GM19438 (cell line): Measurements from ENCODE around the gene SRRM4.
"Not testable (repeated sequence)": the region's sequence is repeated elsewhere in the genome, so short reads cannot be mapped to it uniquely, and the experiment has no call there.

ENCODE experiments used
- ATAC-seq: cut with Tn5 transposase; IDR thresholded peaks from one replicate; pipeline ENCODE4 v1.9.1; 2021; ENCODE audit warnings: low read depth; ENCODE audit not compliant: unreplicated experiment

SRRM4 gene

GRCh38 chr12:118981285-118982211, at the start of gene SRRM4:
Gene SRRM4 (plus strand): TSS chr12:118981541. CDS start chr12:118981883, 342 bp downstream.
- ATAC-seq, result no peak

GRCh38 chr12:118946256-118946655, 35.1 kb upstream of the SRRM4 start:
- no peak for ATAC-seq

DNA sequence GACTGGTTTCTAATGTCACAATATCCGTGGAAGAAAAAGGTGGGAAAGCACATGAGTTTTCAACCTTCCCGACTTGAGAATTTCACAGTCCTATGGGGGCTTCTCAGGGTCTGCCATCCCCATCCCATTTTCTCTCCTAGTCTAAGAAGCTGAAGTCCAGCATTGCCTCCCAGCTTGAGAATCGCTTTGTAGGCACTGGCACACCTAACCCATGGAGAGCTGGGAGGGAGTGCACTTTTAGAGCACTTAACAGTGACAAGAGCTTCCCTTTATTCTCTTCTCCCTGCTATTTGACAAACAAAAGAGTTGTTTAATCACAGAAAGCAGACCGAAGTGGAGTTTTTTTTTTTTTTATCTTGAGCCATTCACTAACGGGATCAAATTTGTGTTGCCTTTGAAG, 22.8 kb upstream of the SRRM4 start:
- no peak for ATAC-seq

DNA sequence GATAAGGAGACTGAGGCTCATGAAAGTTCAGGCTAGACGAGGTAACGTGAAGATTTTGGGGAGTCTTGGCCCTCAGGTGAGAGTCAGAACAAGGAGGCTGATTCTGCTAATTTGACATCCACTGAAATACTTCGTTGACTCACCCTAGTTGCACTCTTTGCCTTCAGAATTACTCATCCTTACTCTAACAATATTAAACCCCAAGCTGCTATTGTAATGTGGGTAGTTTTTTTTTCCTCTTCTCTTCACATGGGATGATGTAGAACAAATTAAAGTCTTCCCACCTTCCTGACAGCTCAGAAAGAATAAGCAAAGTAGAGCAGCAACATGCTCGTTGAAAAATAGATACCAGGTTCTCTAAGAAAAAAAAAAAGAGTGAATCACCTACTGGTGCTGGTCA, 22.0 kb upstream of the SRRM4 start:
- no peak for ATAC-seq

DNA sequence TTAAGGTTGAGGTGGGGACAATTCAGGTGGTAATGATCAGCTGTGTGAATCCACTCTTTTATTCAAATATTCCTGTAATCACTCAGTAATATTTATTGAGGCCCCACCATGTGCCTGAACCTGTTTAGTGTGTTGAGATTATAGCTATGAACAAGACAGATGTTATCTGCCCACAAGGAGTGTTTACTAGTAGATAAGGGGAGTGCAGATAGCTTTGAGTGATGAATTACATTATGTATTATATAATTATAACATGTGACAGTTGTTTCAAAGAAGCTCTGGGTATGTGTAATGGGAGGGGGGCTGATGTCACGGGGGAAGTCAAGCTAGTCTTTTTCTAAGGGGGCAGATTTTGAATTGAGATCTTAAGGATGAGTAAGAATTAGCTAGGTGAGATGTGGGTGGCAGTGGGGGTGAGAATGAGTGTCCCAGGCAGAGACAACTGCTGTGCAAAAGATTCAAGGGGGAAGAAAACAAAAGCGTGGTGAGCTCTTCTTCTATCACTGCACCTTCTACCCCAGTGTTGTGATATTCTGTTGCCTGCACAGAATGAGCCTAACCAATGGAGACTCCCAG, 21.3 kb upstream of the SRRM4 start:
- ATAC-seq, result no peak

DNA sequence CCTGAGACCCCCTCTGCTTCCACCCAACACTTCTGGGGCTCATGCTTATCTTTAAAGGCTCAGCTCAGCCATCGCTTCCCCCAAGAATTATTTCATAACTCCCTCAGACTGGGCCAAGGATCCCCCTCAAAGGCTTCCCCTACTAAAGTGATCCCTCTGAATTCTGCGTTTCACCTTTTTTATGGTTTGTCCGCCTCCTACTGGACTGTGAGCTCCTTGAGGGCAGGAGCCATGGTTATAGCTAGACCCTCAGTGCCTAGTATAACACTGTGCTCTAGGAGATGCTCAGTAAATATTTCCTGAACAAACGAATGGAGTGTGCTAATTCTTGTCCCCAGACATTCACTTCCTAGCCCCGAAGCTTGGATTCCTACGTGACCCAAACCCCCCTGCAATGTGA, 20.5 kb upstream of the SRRM4 start:
- ATAC-seq, result no peak

GRCh38 chr12:118964988-118965387, 16.4 kb upstream of the SRRM4 start:
- ATAC-seq, result no peak

DNA sequence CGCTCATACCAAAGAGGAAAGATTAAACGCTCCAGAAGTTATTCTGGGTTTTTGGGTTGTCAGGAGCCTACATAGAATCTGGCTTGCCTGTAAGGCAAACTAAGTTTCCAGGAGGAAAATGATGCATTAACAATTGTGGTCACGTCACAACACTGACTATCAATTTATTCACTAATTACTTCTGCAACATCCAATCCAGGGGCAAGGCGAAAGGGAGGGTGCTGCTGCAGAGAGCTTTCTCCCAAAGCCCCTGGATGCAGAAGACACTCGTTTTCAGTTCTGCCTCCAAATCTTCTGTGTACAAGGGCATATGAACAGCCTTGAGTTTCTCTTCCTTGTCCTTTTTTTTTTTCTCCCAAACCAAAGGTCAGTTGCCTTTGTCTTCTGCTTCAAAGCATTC, 10.5 kb upstream of the SRRM4 start:
- ATAC-seq, result no peak

DNA sequence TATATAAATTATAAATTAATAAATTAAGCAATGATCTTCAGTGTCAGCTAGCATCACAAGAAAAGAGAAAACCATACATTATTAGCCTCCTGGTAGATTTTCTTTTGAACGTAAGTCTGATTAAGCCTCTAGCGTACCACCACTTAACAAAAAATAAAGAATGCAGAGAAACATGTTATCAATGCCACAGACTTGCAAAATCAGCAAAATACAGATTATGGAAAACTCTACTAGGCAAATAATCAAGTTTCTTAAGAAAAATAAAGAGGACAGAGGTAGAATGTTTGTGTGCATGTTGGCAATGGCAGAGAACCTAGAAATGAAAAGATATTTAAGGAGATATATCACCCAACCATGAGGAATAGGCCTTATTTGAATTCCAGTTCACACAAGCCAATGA, 8.4 kb upstream of the SRRM4 start:
- ATAC-seq, result no peak

DNA sequence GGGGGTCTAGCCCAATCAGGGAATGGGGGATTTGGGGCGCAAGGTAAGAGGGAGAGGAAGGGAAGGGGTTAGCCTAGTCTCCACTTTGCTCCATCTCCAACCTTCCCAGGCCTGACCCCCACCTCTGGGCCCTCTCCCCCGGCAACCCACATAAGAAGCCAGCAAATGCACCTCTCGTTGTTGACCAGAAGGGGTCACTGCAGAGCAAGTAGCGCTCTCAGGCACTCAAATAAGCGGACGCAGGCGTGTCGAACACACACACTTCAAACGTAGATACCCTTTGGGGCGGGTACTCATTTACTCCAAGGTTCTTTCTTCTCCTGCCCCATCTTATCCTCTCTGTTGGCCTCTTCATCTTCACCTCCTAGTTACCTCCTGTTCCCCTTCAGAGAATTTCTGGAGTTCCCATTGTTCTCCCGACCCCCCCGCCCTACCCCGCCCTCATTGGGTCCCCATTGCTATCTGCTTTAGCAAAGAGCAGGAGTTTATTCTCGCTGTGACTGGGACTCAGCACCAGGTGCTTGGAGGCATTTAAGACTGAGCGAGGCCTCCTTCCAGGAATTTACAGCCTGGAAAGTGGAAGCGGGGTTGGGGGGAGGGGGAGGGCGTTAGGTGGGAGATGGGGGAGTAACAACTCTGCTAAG, 1.5 kb upstream of the SRRM4 start:
- no peak for ATAC-seq

DNA sequence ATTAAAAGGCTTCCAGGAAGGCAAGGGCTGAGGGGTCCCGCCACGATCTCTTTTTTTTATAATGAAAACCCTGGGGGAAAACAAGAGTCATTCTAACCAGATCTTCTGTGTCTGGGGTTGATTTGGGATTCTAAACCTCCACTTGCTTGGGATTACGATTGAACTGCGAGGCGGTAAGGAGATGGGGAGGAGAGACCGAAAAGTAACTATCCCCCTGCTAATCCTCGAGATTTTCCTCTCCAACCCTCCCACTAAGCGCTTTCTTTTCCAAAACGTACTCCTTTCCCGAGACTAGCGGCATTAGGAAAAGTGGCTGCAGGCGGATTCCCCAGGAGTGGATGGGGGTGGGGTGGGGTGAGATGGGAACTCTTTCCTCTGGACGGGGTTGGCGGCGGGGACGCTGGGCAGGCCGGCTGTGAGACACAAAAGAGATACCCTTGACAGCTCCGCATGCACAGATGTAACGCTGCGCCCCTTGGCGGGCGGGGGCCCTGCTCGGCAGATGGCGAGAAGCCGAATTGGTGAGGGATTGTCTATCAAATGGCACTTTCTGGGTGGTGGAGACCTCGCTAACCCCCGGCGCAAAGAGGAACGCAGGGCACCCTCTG, 830 bp upstream of the SRRM4 start:
- ATAC-seq, result no peak

DNA sequence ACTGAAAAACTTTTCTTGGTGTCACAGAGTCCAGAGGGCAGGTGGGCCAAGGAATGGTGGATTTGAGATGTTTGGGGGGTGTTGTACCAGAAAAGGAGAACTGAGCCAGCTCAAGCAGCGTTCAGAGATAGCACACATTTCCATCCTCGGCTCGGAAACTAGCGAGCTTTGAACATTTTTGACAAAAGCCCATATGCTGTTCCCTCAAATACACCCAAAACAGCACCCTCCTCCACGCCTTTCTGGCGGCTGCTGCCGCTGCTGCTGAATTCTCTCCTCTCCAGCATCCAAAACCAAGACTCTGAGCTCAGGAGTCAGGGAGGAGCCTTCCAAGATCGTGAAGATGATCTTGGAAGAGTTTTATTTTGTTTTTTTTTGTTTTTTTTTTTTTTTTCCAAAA, 961 bp downstream of the SRRM4 start:
- ATAC-seq, result no peak

DNA sequence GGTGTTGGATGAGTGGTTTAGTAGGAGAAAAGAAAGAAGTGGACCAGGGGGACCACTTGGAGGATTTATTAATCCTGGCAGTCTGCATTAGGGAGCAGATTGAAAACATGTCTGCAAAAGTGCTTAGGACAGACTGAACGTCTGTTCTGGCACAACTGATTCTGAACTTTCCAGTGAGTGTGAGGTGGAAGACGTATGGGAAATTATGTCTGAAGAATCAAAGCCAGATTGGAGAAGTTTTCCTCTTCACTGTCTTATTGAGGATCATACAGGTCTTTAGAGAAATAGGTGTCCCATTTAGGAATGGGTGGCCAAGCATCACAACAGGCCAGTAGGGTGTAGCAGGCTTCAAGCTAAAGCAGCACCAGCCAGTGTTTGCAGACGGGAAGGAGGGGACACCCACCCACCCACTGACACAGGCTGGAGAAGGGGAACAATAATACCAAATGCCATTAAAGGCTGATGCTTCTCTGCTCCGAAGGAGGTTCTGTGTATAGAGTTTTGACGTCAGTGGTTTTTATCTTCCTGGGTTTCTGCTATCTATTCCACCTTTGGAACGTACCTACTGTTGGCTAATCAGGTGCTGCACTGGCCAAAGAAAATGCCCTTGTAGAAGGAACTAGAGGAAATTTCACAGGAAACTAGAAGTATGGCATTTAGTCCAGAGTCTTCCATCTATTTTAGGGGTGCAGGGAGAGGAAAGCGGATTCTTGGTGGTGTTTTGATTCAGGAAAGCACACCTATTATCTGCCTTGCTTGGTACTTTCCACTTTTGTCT, 1.8 kb downstream of the SRRM4 start:
- no peak for ATAC-seq

DNA sequence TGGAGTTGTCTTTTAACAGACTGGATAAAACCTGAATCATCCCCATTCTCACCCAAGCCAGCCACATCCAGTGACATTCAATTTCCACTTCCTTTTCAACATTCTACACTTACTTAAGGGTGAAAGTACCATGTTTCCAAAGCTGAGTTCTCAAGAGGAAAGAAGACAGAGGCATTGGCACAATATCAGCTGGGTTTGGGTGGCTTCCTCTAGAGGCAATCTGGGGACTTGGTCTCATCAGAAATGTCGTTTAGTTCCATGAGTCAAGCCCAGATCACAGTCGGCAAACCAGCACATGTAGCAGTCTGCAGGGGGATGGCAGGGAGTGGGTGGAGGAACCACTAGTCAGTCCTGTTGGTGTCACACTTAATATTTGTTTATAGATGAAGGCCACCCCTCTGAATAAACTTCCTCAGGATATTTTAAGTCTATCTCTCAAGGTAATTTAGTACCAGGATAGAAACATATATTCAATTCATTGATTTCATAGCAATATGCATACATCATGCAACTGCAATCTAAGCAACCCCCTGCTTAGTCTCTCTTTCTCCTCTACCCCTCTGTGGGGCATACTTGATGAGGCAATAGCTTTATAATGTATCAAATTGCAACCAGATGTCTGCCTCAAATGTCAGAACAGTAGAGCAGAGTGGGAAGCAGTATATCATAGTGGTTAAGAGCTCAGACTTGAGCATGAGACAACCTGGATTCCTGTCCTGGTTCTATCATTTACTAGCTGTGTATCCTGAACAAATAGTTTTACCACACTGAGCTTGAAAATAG, 3.0 kb downstream of the SRRM4 start:
- ATAC-seq, result no peak

GRCh38 chr12:118986050-118986449, 4.7 kb downstream of the SRRM4 start:
- ATAC-seq, result no peak

DNA sequence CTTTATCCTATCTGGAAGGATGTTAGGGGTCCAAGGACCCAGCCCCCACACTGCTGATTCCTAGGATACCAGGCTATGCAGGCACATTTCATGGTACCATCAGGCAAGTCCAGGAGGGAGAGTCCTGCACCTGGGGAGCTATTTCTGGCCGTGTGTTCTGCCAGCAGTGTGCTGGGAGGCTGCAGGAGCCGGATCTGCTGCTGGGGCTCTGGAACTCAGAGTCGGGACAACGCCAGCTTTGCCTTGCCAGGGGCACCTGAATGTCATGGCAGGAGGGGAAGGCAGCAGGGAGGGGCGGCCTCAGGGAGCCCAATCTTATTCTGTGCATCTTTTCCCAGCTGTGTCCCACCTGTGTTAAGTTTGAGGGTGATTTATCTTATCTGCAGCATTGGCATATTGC, 17.8 kb downstream of the SRRM4 start:
- no peak for ATAC-seq

DNA sequence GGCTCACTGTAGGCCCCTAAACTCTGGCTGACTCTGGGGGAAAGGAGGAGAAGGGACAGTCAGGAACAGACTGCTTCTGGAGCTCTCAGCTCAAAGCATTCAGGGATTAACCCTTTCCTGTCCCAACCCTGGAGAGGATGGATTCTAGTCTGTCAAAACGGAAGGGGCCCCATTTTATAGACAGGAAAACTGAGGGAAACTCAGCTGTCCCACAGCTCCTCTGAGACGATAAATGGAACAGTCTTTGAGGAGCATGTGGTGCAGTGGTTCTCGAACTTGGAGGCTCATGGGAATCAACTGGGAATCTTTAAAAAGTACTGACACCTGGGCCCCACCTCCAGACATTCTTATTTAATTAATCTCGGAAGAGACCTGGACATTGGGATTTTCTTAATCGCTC, 23.7 kb downstream of the SRRM4 start:
- no peak for ATAC-seq

GRCh38 chr12:119005913-119006312, 24.6 kb downstream of the SRRM4 start:
- no peak for ATAC-seq

DNA sequence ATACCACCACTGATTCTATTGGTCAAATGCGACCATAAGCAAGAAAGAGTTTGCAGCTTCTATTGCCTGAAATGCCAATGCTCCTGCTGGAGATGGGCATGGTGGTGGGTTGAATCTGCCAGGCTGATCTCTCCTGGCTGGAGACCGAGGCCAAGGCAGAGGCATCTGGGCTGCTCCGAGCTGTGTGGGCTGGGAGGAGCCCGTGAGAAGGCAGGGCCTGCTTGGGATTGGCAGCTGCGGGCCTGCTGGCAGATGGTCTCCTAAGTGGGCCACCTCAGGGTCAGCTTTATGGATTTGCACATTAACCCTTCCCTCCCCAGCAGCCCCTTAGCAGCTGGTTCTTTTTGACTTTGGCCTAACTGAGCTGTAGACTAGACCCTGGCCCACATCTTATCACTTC, 25.4 kb downstream of the SRRM4 start:
- no peak for ATAC-seq

GRCh38 chr12:119008273-119008672, 26.9 kb downstream of the SRRM4 start:
- not testable (repeated sequence) for ATAC-seq
